GM12874 (cell line): Measurements from ENCODE around the gene PXDN.

Experiments
- CTCF ChIP-seq: IDR thresholded peaks from 2 replicates; pipeline ENCODE4 v1.5.1; 2011; ENCODE audit warnings: low read depth, mild to moderate bottlenecking, control low read depth, low read length, moderate library complexity; ENCODE audit not compliant: insufficient read depth

Gene PXDN

GRCh38 chr2:1584691-1585485 lies 159.4 kb downstream of the PXDN start:
- no peak for TF ChIP-seq CTCF

- no peak for TF ChIP-seq CTCF
Observed at GRCh38 chr2:1584051-1584531, 160.2 kb downstream of the PXDN start.

GRCh38 chr2:1582891-1583341 lies 161.4 kb downstream of the PXDN start:
- no peak for TF ChIP-seq CTCF

- TF ChIP-seq CTCF, result no peak
Observed at GRCh38 chr2:1581965-1582625, 162.2 kb downstream of the PXDN start.
